ENCODE measurements around the gene IGF1R. TPM values are rescaled to one million over a fixed set of nuclear protein-coding genes. Genes with fewer than 3 reads are reported as not detected.

Gene IGF1R
- total and polyA plus RNA-seq, 2 of the 13 experiments (the other 11 are each of a cell fraction or from before 2014, with no cell fraction given): 15.9 to 18.4 TPM

- POLR2A ChIA-PET: interaction anchor here (1.2 kb wide), 1 partner anchor 9 kb away, joined by 4 read pairs; no protein-coding TSS in a partner anchor
- Histone ChIP-seq H2AFZ (ENCODE audit: low read length) (no peak overlapping the region), H3K27ac (ENCODE audit: extremely low read length, insufficient read depth, low read length) (no peak overlapping the region), H3K27me3 (ENCODE audit: control insufficient read depth in 1 of 2, insufficient read depth in 2 of 2, low read length in 2 of 2) (no peaks in the 10 kb centered on the region), H4K20me1 (ENCODE audit: insufficient read depth, low read length) (peaks cover 88% of the 10 kb centered on the region), H3K79me2 (ENCODE audit: insufficient read depth, low read length) (peaks cover 99% of the 10 kb centered on the region), H3K36me3 (replicated peaks in 1 of 2; ENCODE audit: control insufficient read depth in 1 of 2, insufficient read depth in 2 of 2, low read length in 2 of 2) (peaks cover 5 to 17% of the 10 kb centered on the region in 2 experiments; a peak in 4 of 5 replicates), H3K9me3 (ENCODE audit: low read length) (no peaks in the 10 kb centered on the region), H3K4me3 (replicated peaks in 1 of 3; ENCODE audit: insufficient read depth in 1 of 3, low read depth in 2 of 3, low read length in 3 of 3) (no peak overlapping the region), H3K9ac (ENCODE audit: insufficient read depth, low read depth, low read length) (no peak overlapping the region), H3K4me1 (ENCODE audit: insufficient read depth, low read length) (peaks cover 65% of the 10 kb centered on the region), H3K4me2 (ENCODE audit: low read depth, low read length) (no peak overlapping the region)
- DNase-seq (ENCODE audit: low spot score) (no peak), FAIRE-seq (no peak), ATAC-seq (no peak)
- 100% methylated on average over 2 of the region's 7 CpGs for WGBS (ENCODE audit: low lambda C conversion rate)
- in situ Hi-C loops (cut with HindIII; ENCODE audit: extremely low pct_ligation_motif_present, low pct_unique_long_range_greater_than_20kb): no loop called here
- no peak for TF ChIP-seq CBX1 (IDR thresholded peaks at IDR 0.05; ENCODE audit: low read depth)
- no peak for TF ChIP-seq MIXL1 (CRISPR knock-in tag; IDR thresholded peaks at IDR 0.05)
- no peak for TF ChIP-seq ZZZ3 (CRISPR knock-in tag; IDR thresholded peaks at IDR 0.05; ENCODE audit: borderline replicate concordance)
- TF ChIP-seq JUN (CRISPR knock-in tag; IDR thresholded peaks at IDR 0.05): no peak
- TF ChIP-seq ZNF275 (CRISPR knock-in tag; IDR thresholded peaks at IDR 0.05; ENCODE audit: borderline replicate concordance): no peak
- TF ChIP-seq ZBTB49 (CRISPR knock-in tag; IDR thresholded peaks at IDR 0.05; ENCODE audit: borderline replicate concordance): no peak
- no TSS peak for BruUV-seq (replicated peaks)
- intact Hi-C loops (cut with micrococcal nuclease; ENCODE audit: unreplicated experiment): no loop called here
- CTCF ChIA-PET (ENCODE audit: low intra/inter-chr PET ratio, low total read pairs): no interaction called here
These were observed 66.6 kb downstream of the IGF1R start for GRCh38 chr15:98714922-98715321.
